Measurements from ENCODE around the gene AP2M1. TPM values are rescaled to one million over a fixed set of nuclear protein-coding genes. Genes with fewer than 3 reads are reported as not detected.

AP2M1 gene
- total and polyA plus RNA-seq, 2 donors (not counting 3 experiments of a cell fraction or from before 2014, with no cell fraction given) = 431 to 602 TPM

DNA sequence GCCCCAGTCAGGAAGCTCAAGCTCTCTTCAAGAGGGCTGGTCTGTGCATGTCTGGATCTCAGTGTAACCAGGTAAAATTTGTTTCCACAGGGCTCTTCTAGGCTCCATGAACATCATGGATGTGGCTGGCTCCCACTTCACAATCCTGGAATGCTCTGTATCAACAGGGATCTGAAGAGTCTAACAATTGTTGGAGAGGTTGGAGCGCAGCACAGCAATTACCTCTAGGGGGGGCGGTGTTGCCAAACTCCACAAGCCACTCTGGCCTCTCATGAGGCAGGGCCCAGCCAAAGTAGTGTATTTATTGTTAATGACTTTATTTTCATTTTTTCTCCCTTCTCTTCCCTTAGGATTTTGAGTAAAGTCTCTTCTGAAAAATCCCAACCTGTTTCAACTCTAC lies 45.6 kb upstream of the AP2M1 start:
- DNase-seq (ENCODE audit: low read depth, low spot score) (peak; percentile 36), FAIRE-seq (peak; percentile 18)
- H3K9ac ChIP-seq (replicated peaks; ENCODE audit: extremely low read depth, insufficient read depth, low read length) = no peak overlapping the region

DNA sequence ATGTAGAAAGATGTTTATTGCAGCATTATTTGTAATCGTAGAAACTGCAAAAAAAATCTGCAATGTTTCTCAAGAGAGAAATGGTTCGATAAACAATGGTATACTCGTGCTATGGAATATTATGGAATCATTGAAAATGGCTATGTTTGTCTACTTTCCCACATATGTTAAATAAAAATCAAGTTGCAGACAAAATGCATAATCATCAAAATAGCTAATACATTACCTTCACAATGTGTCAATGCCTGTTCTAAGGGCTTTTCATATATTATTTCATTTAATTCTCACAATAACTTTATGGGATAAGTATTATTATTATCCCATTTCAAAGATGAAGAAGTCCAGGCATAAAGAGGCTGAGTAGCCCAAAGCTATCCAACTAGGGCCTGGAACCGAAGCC lies 41.7 kb upstream of the AP2M1 start:
- POLR2A ChIA-PET = no interaction called here

More for the DNA sequence above, 45.6 kb upstream of the AP2M1 start:
- H2AFZ ChIP-seq (ENCODE audit: low read depth, low read length) = no peak overlapping the region
- no peaks in the 10 kb centered on the region for H3K79me2 ChIP-seq (ENCODE audit: control insufficient read depth, insufficient read depth, low read length)
- ChIA-PET CTCF (interaction anchor here (0.9 kb wide), 1 partner anchor 112 kb away, joined by 4 read pairs; no protein-coding TSS in a partner anchor), POLR2A (no interaction called here)
- H3K9me1 ChIP-seq (replicated peaks; ENCODE audit: control insufficient read depth, extremely low read depth, insufficient read depth, low read length) = no peaks in the 10 kb centered on the region
- H3K4me2 ChIP-seq (ENCODE audit: insufficient read depth, low read length) = no peak overlapping the region
- H3K27ac ChIP-seq (ENCODE audit: insufficient read depth, low read depth, low read length) = no peak overlapping the region
- no peaks in the 10 kb centered on the region for H3K9me3 ChIP-seq (replicated peaks; ENCODE audit: control insufficient read depth, insufficient read depth, low read length)
- peaks cover 9% of the 10 kb centered on the region for H3K4me1 ChIP-seq (ENCODE audit: control insufficient read depth, extremely low read depth, insufficient read depth, low read length)
- H3K36me3 ChIP-seq (ENCODE audit: control insufficient read depth in 2 of 2, extremely low read depth in 1 of 2, insufficient read depth in 2 of 2, low read length in 2 of 2) = no peaks in the 10 kb centered on the region
- intact Hi-C loops (cut with micrococcal nuclease) = loop anchor here (1.0 kb wide), 1 partner anchor 121 kb away; no protein-coding TSS in a partner anchor
- H3K27me3 ChIP-seq (ENCODE audit: control insufficient read depth in 2 of 2, insufficient read depth in 2 of 2, low read length in 2 of 2) = no peaks in the 10 kb centered on the region
- dilution Hi-C loops (cut with MboI; ENCODE audit: extremely low pct_ligation_motif_present, low sequenced_read_pairs) = no loop called here
- no peak overlapping the region for H3K4me3 ChIP-seq (replicated peaks in 1 of 3; ENCODE audit: insufficient read depth in 1 of 3, low read depth in 1 of 3, low read length in 3 of 3)
- no peak for TF ChIP-seq JUN (IDR thresholded peaks at IDR 0.05; ENCODE audit: borderline replicate concordance, insufficient read depth, insufficient read length, low read depth)
- TF ChIP-seq MYC (IDR thresholded peaks at IDR 0.05; ENCODE audit: low read depth, low read length) = no peak
- TF ChIP-seq, protein P1, sequence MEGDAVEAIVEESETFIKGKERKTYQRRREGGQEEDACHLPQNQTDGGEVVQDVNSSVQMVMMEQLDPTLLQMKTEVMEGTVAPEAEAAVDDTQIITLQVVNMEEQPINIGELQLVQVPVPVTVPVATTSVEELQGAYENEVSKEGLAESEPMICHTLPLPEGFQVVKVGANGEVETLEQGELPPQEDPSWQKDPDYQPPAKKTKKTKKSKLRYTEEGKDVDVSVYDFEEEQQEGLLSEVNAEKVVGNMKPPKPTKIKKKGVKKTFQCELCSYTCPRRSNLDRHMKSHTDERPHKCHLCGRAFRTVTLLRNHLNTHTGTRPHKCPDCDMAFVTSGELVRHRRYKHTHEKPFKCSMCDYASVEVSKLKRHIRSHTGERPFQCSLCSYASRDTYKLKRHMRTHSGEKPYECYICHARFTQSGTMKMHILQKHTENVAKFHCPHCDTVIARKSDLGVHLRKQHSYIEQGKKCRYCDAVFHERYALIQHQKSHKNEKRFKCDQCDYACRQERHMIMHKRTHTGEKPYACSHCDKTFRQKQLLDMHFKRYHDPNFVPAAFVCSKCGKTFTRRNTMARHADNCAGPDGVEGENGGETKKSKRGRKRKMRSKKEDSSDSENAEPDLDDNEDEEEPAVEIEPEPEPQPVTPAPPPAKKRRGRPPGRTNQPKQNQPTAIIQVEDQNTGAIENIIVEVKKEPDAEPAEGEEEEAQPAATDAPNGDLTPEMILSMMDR (IDR thresholded peaks at IDR 0.05; ENCODE audit: extremely low read depth in 1 of 2, insufficient read depth in 1 of 2, low read depth in 1 of 2, low read length in 2 of 2) = peak; percentile 41 to 45
- no peaks in the 10 kb centered on the region for H4K20me1 ChIP-seq (replicated peaks; ENCODE audit: control insufficient read depth, extremely low read depth, insufficient read depth, low read length)
- no TSS peak for BruUV-seq (replicated peaks)

More for the DNA sequence above, 41.7 kb upstream of the AP2M1 start:
- Histone ChIP-seq H3K79me2 (ENCODE audit: control insufficient read depth, insufficient read depth, low read length) (peaks cover 30% of the 10 kb centered on the region), H3K4me1 (ENCODE audit: control insufficient read depth, extremely low read depth, insufficient read depth, low read length) (peaks cover 27% of the 10 kb centered on the region), H3K27ac (ENCODE audit: insufficient read depth, low read depth, low read length) (no peak overlapping the region), H3K4me3 (replicated peaks in 1 of 3; ENCODE audit: insufficient read depth in 1 of 3, low read depth in 1 of 3, low read length in 3 of 3) (no peak overlapping the region), H4K20me1 (replicated peaks; ENCODE audit: control insufficient read depth, extremely low read depth, insufficient read depth, low read length) (no peaks in the 10 kb centered on the region), H3K36me3 (ENCODE audit: control insufficient read depth in 2 of 2, extremely low read depth in 1 of 2, insufficient read depth in 2 of 2, low read length in 2 of 2) (peaks cover 0 to 3% of the 10 kb centered on the region in 2 experiments), H3K27me3 (ENCODE audit: control insufficient read depth in 2 of 2, insufficient read depth in 2 of 2, low read length in 2 of 2) (no peaks in the 10 kb centered on the region), H2AFZ (ENCODE audit: low read depth, low read length) (no peak overlapping the region), H3K4me2 (ENCODE audit: insufficient read depth, low read length) (no peak overlapping the region), H3K9ac (replicated peaks; ENCODE audit: extremely low read depth, insufficient read depth, low read length) (no peak overlapping the region), H3K9me3 (replicated peaks; ENCODE audit: control insufficient read depth, insufficient read depth, low read length) (no peaks in the 10 kb centered on the region), H3K9me1 (replicated peaks; ENCODE audit: control insufficient read depth, extremely low read depth, insufficient read depth, low read length) (no peaks in the 10 kb centered on the region)
- DNase-seq (ENCODE audit: low read depth, low spot score) = no peak
- intact Hi-C loops (cut with micrococcal nuclease) (no loop called here), dilution Hi-C loops (cut with MboI; ENCODE audit: extremely low pct_ligation_motif_present, low sequenced_read_pairs) (no loop called here)
- CTCF ChIA-PET = no interaction called here
- peak; percentile 18 for FAIRE-seq
- TF ChIP-seq POLR2AphosphoS5 (IDR thresholded peaks at IDR 0.05; ENCODE audit: insufficient read depth, low read depth, low read length) = no peak
- no peak for TF ChIP-seq FOS (IDR thresholded peaks at IDR 0.05; ENCODE audit: borderline replicate concordance, insufficient read depth, low read length)
- TF ChIP-seq JUN (IDR thresholded peaks at IDR 0.05; ENCODE audit: borderline replicate concordance, insufficient read depth, insufficient read length, low read depth) = no peak
- TF ChIP-seq MYC (IDR thresholded peaks at IDR 0.05; ENCODE audit: low read depth, low read length) = no peak
- TF ChIP-seq GATA2 (IDR thresholded peaks at IDR 0.05; ENCODE audit: insufficient read depth, insufficient read length, low read depth, low read length) = no peak
- TF ChIP-seq POLR2A (IDR thresholded peaks at IDR 0.05; ENCODE audit: low read depth, low read length) = no peak
- TF ChIP-seq, protein P2, sequence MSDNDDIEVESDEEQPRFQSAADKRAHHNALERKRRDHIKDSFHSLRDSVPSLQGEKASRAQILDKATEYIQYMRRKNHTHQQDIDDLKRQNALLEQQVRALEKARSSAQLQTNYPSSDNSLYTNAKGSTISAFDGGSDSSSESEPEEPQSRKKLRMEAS (IDR thresholded peaks at IDR 0.05; ENCODE audit: insufficient read depth, insufficient read length) = no peak
- TF ChIP-seq, protein P1 (IDR thresholded peaks at IDR 0.05; ENCODE audit: extremely low read depth in 1 of 2, insufficient read depth in 1 of 2, low read depth in 1 of 2, low read length in 2 of 2) = no peak
- TF ChIP-seq EZH2 (IDR thresholded peaks at IDR 0.05; ENCODE audit: borderline replicate concordance, low read depth, low read length, severe bottlenecking) = no peak
- BruUV-seq (replicated peaks) = no TSS peak

All from endothelial cell of umbilical vein (primary cell).